OCI-LY3 (cell line): ENCODE data around the gene PRDX5.
A peak's percentile ranks its signal among the peaks of the same experiment; 100 is the strongest.

ENCODE experiments used
- H2AFZ ChIP-seq: fragments of 200-600, 300-600 bp; shearing (Covaris generic); 2 replicates; pipeline ENCODE4 v1.6.0; 2014; ENCODE audit warnings: antibody characterized with exemption, low read depth, low read length
- H3K27ac ChIP-seq: fragments of 200-600, 300-600 bp; sonication (generic); 2 replicates; pipeline ENCODE4 v1.5.1; 2014; ENCODE audit warnings: mild to moderate bottlenecking, low read length, moderate library complexity, mixed read lengths
- H3K27me3 ChIP-seq: fragments of 200-600, 300-600 bp; sonication (generic); 2 replicates; pipeline ENCODE4 v1.6.1; 2014; ENCODE audit warnings: low read depth, low read length, mixed read lengths
- H3K36me3 ChIP-seq: fragments of 200-600, 300-600 bp; sonication (generic); replicated peaks from 2 replicates; pipeline ENCODE3; 2014; ENCODE audit warnings: low read depth, low read length, mixed read lengths
- H3K4me1 ChIP-seq: fragments of 300-600, 200-600 bp; sonication (generic); 2 replicates; pipeline ENCODE4 v1.6.1; 2014; ENCODE audit warnings: low read length, mixed read lengths
- H3K4me2 ChIP-seq: fragments of 200-600, 300-600 bp; sonication (generic); 2 replicates; pipeline ENCODE4 v1.6.1; 2014; ENCODE audit warnings: low read length, mixed read lengths
- H3K4me3 ChIP-seq: fragments of 300-600, 200-600 bp; sonication (generic); 2 replicates; pipeline ENCODE4 v1.5.1; 2014; ENCODE audit warnings: antibody characterized with exemption, mild to moderate bottlenecking, low read length, moderate library complexity
- H3K79me2 ChIP-seq: fragments of 300-600, 200-600 bp; shearing (Covaris generic); 2 replicates; pipeline ENCODE4 v1.6.1; 2014; ENCODE audit warnings: mild to moderate bottlenecking, low read length, mixed read lengths
- H3K9ac ChIP-seq: fragments of 300-600, 200-600 bp; shearing (Covaris generic); 2 replicates; pipeline ENCODE4 v1.6.0; 2014; ENCODE audit warnings: mild to moderate bottlenecking, low read length, moderate library complexity
- H3K9me3 ChIP-seq: fragments of 200-600, 300-600 bp; shearing (Covaris generic); 2 replicates; pipeline ENCODE4 v1.6.1; 2014; ENCODE audit warnings: low read length, mixed read lengths; ENCODE audit not compliant: insufficient read depth
- H4K20me1 ChIP-seq: fragments of 200-600, 300-600 bp; sonication (generic); 2 replicates; pipeline ENCODE4 v1.6.1; 2016; ENCODE audit warnings: low read length, mixed read lengths; ENCODE audit not compliant: insufficient read depth
- CTCF ChIP-seq: fragments of 200-600, 300-600 bp; sonication (generic); IDR thresholded peaks from 2 replicates; pipeline ENCODE4 v1.5.1; 2014; ENCODE audit warnings: antibody characterized with exemption, low read length, low read depth
- EZH2phosphoT487 ChIP-seq: fragments of 200-600 bp; shearing (Covaris generic); IDR thresholded peaks from 2 replicates; pipeline ENCODE4 v1.6.1; 2018; ENCODE audit warnings: antibody characterized with exemption, mixed run types, low read depth

The PRDX5 gene

DNA sequence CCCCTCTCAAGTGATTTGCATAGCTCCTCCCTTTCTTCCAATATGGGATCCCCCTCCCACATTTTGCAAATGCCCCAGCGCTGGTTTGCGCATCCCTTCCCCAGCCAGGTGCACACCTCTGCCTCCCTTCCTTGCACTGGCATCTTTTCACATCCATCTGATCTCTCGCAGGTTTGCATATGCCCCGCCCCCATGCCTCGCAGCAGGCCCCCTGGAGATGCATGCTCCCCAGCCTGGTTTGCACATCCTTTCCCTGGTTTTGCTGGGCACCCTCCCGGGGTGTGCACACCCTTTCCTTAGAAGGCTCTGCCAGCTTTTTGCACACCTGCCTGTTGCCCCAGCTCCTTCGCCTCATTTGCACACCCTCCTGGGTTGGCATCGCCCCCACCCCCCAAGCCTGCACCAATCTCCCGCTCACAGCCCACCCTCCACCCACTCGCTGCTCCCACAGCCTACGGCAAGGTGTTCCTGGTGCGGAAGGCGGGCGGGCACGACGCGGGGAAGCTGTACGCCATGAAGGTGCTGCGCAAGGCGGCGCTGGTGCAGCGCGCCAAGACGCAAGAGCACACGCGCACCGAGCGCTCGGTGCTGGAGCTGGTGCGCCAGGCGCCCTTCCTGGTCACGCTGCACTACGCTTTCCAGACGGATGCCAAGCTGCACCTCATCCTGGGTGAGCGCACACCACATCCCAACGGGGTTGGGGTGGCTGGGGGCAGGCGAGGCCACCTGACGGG lies 42.0 kb downstream of the PRDX5 start:
- Histone ChIP-seq H3K4me3 (peak overlapping the region; percentile 91), H3K4me2 (peak overlapping the region; percentile 98), H3K27ac (no peak overlapping the region), H2AFZ (peak overlapping the region; percentile 91; the same call in 1 of the 2 replicates), H3K9me3 (no peaks in the 10 kb centered on the region), H4K20me1 (no peaks in the 10 kb centered on the region), H3K36me3 (peaks cover 28% of the 10 kb centered on the region), H3K4me1 (peaks cover 54% of the 10 kb centered on the region), H3K27me3 (no peaks in the 10 kb centered on the region), H3K79me2 (peaks cover 7% of the 10 kb centered on the region), H3K9ac (peak overlapping the region; percentile 86)
- no peak for TF ChIP-seq EZH2phosphoT487
- TF ChIP-seq CTCF = no peak

DNA sequence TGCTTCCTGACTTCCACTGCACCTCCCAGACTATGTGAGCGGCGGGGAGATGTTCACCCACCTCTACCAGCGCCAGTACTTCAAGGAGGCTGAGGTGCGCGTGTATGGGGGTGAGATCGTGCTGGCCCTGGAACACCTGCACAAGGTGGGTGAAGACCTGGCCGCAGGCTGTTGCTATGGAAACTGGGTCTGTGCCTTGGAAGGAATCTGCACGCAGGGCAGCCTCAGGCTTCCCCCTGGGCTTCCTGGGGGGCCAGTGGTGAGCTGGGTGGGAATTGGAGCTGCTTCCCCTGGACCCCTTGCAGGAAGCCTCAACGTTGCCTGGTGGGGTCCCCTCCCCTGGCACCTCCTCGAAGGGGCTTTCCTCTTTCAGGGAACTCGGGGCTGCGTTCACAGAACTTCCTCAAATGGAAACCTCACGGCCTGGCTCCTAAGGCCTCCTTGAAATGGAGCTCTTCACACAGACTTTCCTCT lies 42.6 kb downstream of the PRDX5 start:
- no peaks in the 10 kb centered on the region for H3K9me3 ChIP-seq
- no peak overlapping the region; the same call in 1 of the 2 replicates for H3K9ac ChIP-seq
- no peak overlapping the region for H2AFZ ChIP-seq
- TF ChIP-seq EZH2phosphoT487 (no peak), CTCF (no peak)
- H3K4me2 ChIP-seq = peak overlapping the region; percentile 98; the same call in 1 of the 2 replicates
- no peaks in the 10 kb centered on the region for H3K27me3 ChIP-seq
- H3K4me1 ChIP-seq = peaks cover 48% of the 10 kb centered on the region
- H4K20me1 ChIP-seq = no peaks in the 10 kb centered on the region
- H3K4me3 ChIP-seq = no peak overlapping the region
- H3K79me2 ChIP-seq = peaks cover 7% of the 10 kb centered on the region
- peaks cover 29% of the 10 kb centered on the region for H3K36me3 ChIP-seq
- no peak overlapping the region for H3K27ac ChIP-seq

- Histone ChIP-seq H3K27me3 (no peaks in the 10 kb centered on the region), H3K9ac (no peak overlapping the region), H3K4me2 (peak overlapping the region; percentile 33; the same call in 1 of the 2 replicates), H3K9me3 (no peaks in the 10 kb centered on the region), H3K4me1 (peaks cover 48% of the 10 kb centered on the region), H2AFZ (no peak overlapping the region), H4K20me1 (no peaks in the 10 kb centered on the region), H3K36me3 (peaks cover 32% of the 10 kb centered on the region), H3K79me2 (peaks cover 7% of the 10 kb centered on the region), H3K4me3 (peak overlapping the region; percentile 7; the same call in 1 of the 2 replicates), H3K27ac (no peak overlapping the region)
- TF ChIP-seq EZH2phosphoT487 = no peak
- TF ChIP-seq CTCF = no peak
Observed at GRCh38 chr11:64361659-64362058, 43.7 kb downstream of the PRDX5 start.

- Histone ChIP-seq H4K20me1 (no peaks in the 10 kb centered on the region), H3K36me3 (peaks cover 34% of the 10 kb centered on the region), H3K27ac (peak overlapping the region; percentile 9; the same call in 1 of the 2 replicates), H3K4me1 (peaks cover 48% of the 10 kb centered on the region), H3K27me3 (no peaks in the 10 kb centered on the region), H3K79me2 (peaks cover 7% of the 10 kb centered on the region), H2AFZ (no peak overlapping the region), H3K4me2 (peak overlapping the region; percentile 33; the same call in 1 of the 2 replicates), H3K4me3 (no peak overlapping the region), H3K9ac (no peak overlapping the region), H3K9me3 (no peaks in the 10 kb centered on the region)
- TF ChIP-seq CTCF (no peak), EZH2phosphoT487 (no peak)
Observed at GRCh38 chr11:64362339-64362738, 44.4 kb downstream of the PRDX5 start.
